Activated CD8-positive, alpha-beta memory T cell treated with anti-CD3 and anti-CD28 coated beads, Interleukin-2, amount 10 ng/mL, durations not matched to agents 7 days and 5 days (primary cell): ENCODE measurements around the gene HDAC9. TPM values are rescaled to one million over a fixed set of nuclear protein-coding genes. Genes with fewer than 3 reads are reported as not detected.

Experiments used
- ATAC-seq: fragments of 150-1000 bp; cut with Tn5 transposase; one replicate; pipeline ENCODE4 v1.10.0; 2021; ENCODE audit warnings: moderate library complexity
- CTCF ChIA-PET: fragments of 350-600 bp; sonication (Branson Sonifier 250); formaldehyde crosslinking; loops from one replicate; lab custom pipeline; 2021; ENCODE audit warnings: antibody characterized with exemption; lab: Charles Lee
- DNase-seq: peaks from one replicate; pipeline ENCODE4 v3.0.0-alpha.2; 2020
- H3K27ac Mint-ChIP-seq: one replicate; pipeline ENCODE4 v1.8.0; 2021; ENCODE audit warnings: mild to moderate bottlenecking, mixed read lengths
- H3K27me3 Mint-ChIP-seq: one replicate; pipeline ENCODE4 v1.8.0; 2021; ENCODE audit warnings: mixed read lengths
- H3K36me3 Mint-ChIP-seq: one replicate; pipeline ENCODE4 v1.8.0; 2021; ENCODE audit warnings: mild to moderate bottlenecking, mixed read lengths
- H3K4me1 Mint-ChIP-seq: one replicate; pipeline ENCODE4 v1.8.0; 2021; ENCODE audit warnings: mixed read lengths
- H3K4me3 Mint-ChIP-seq: one replicate; pipeline ENCODE4 v1.8.0; 2021; ENCODE audit warnings: mild to moderate bottlenecking, moderate library complexity, mixed read lengths
- H3K9me3 Mint-ChIP-seq: one replicate; pipeline ENCODE4 v1.8.0; 2022; ENCODE audit warnings: low read depth, mixed read lengths
- total RNA-seq, 2 experiments: library from RNA; stranded (reverse); gene quantifications; one replicate each; pipeline ENCODE4 v1.2.3, GENCODE V29; 2021

HDAC9 gene
- total RNA-seq, 2 experiments from 2014 or later, result 0.91 to 2.9 TPM

- no peak overlapping the region for H3K27ac Mint-ChIP-seq
- CTCF ChIA-PET, result no interaction called here
Observed at GRCh38 chr7:18905316-18905943, 409.9 kb downstream of the HDAC9 start.

GRCh38 chr7:18906901-18907300 is 411.4 kb downstream of the HDAC9 start:
- Mint-ChIP-seq H3K27ac (no peak overlapping the region), H3K4me3 (no peak overlapping the region), H3K27me3 (no peaks in the 10 kb centered on the region), H3K4me1 (no peaks in the 10 kb centered on the region), H3K9me3 (peaks cover 10% of the 10 kb centered on the region), H3K36me3 (no peaks in the 10 kb centered on the region)
- CTCF ChIA-PET, result no interaction called here
- no peak for ATAC-seq
- no peak for DNase-seq

More at GRCh38 chr7:18905316-18905943, 409.9 kb downstream of the HDAC9 start:
- DNase-seq, result no peak
- Mint-ChIP-seq H3K36me3 (no peaks in the 10 kb centered on the region), H3K4me3 (no peak overlapping the region), H3K27me3 (no peaks in the 10 kb centered on the region), H3K9me3 (peaks cover 8% of the 10 kb centered on the region), H3K4me1 (no peaks in the 10 kb centered on the region)
- no peak for ATAC-seq

GRCh38 chr7:18913106-18913505 is 417.6 kb downstream of the HDAC9 start:
- Mint-ChIP-seq H3K9me3 (peaks cover 14% of the 10 kb centered on the region), H3K27ac (no peak overlapping the region), H3K4me3 (no peak overlapping the region), H3K36me3 (no peaks in the 10 kb centered on the region), H3K27me3 (no peaks in the 10 kb centered on the region), H3K4me1 (no peaks in the 10 kb centered on the region)
- no peak for ATAC-seq
- CTCF ChIA-PET, result no interaction called here
- no peak for DNase-seq

- Mint-ChIP-seq H3K27me3 (no peaks in the 10 kb centered on the region), H3K4me3 (no peak overlapping the region), H3K27ac (no peak overlapping the region), H3K36me3 (no peaks in the 10 kb centered on the region), H3K9me3 (peaks cover 9% of the 10 kb centered on the region), H3K4me1 (no peaks in the 10 kb centered on the region)
- ATAC-seq, result no peak
- CTCF ChIA-PET, result no interaction called here
- DNase-seq, result no peak
Observed at GRCh38 chr7:18916826-18917225, 421.3 kb downstream of the HDAC9 start.

- no peak for ATAC-seq
Observed at GRCh38 chr7:18927134-18927533, 431.6 kb downstream of the HDAC9 start.

GRCh38 chr7:18936265-18936664 is 440.7 kb downstream of the HDAC9 start:
- no peaks in the 10 kb centered on the region for H3K27me3 Mint-ChIP-seq
- peaks cover 2% of the 10 kb centered on the region for H3K9me3 Mint-ChIP-seq
- no peaks in the 10 kb centered on the region for H3K4me1 Mint-ChIP-seq
- no peaks in the 10 kb centered on the region for H3K36me3 Mint-ChIP-seq
- no peak overlapping the region for H3K27ac Mint-ChIP-seq
- H3K4me3 Mint-ChIP-seq, result no peak overlapping the region
- DNase-seq (no peak), ATAC-seq (no peak)
- CTCF ChIA-PET, result no interaction called here

More at GRCh38 chr7:18927134-18927533, 431.6 kb downstream of the HDAC9 start:
- no peaks in the 10 kb centered on the region for H3K36me3 Mint-ChIP-seq
- no peak for DNase-seq
- no peaks in the 10 kb centered on the region for H3K9me3 Mint-ChIP-seq
- H3K27me3 Mint-ChIP-seq, result no peaks in the 10 kb centered on the region
- H3K4me1 Mint-ChIP-seq, result no peaks in the 10 kb centered on the region
- H3K27ac Mint-ChIP-seq, result no peak overlapping the region
- no peak overlapping the region for H3K4me3 Mint-ChIP-seq
- CTCF ChIA-PET, result no interaction called here

GRCh38 chr7:18939771-18940592 is 444.4 kb downstream of the HDAC9 start:
- H3K27me3 Mint-ChIP-seq, result no peaks in the 10 kb centered on the region

GRCh38 chr7:18940593-18941134 is 445.1 kb downstream of the HDAC9 start:
- H3K36me3 Mint-ChIP-seq, result no peaks in the 10 kb centered on the region
- CTCF ChIA-PET, result no interaction called here
- no peak for ATAC-seq
- no peak overlapping the region for H3K27ac Mint-ChIP-seq
- no peaks in the 10 kb centered on the region for H3K27me3 Mint-ChIP-seq
- DNase-seq, result no peak
- H3K4me3 Mint-ChIP-seq, result no peak overlapping the region
- H3K4me1 Mint-ChIP-seq, result no peaks in the 10 kb centered on the region
- H3K9me3 Mint-ChIP-seq, result no peaks in the 10 kb centered on the region

More at GRCh38 chr7:18939771-18940592, 444.4 kb downstream of the HDAC9 start:
- H3K4me1 Mint-ChIP-seq, result no peaks in the 10 kb centered on the region
- H3K9me3 Mint-ChIP-seq, result no peaks in the 10 kb centered on the region
- ATAC-seq, result no peak
- H3K36me3 Mint-ChIP-seq, result no peaks in the 10 kb centered on the region
- H3K27ac Mint-ChIP-seq, result no peak overlapping the region
- CTCF ChIA-PET, result no interaction called here
- no peak overlapping the region for H3K4me3 Mint-ChIP-seq
- no peak for DNase-seq

- Mint-ChIP-seq H3K27me3 (no peaks in the 10 kb centered on the region), H3K27ac (no peak overlapping the region), H3K36me3 (no peaks in the 10 kb centered on the region), H3K9me3 (no peaks in the 10 kb centered on the region), H3K4me3 (no peak overlapping the region), H3K4me1 (no peaks in the 10 kb centered on the region)
- CTCF ChIA-PET, result no interaction called here
- ATAC-seq (no peak), DNase-seq (no peak)
Observed at GRCh38 chr7:18941207-18941606, 445.7 kb downstream of the HDAC9 start.

GRCh38 chr7:18948521-18948920 is 453.0 kb downstream of the HDAC9 start:
- H3K36me3 Mint-ChIP-seq, result no peaks in the 10 kb centered on the region
- CTCF ChIA-PET, result no interaction called here
- no peaks in the 10 kb centered on the region for H3K4me1 Mint-ChIP-seq
- H3K4me3 Mint-ChIP-seq, result no peak overlapping the region
- no peaks in the 10 kb centered on the region for H3K27me3 Mint-ChIP-seq
- peaks cover 3% of the 10 kb centered on the region for H3K9me3 Mint-ChIP-seq
- DNase-seq, result no peak
- no peak overlapping the region for H3K27ac Mint-ChIP-seq
- ATAC-seq, result no peak

- ATAC-seq (no peak), DNase-seq (no peak)
- no peaks in the 10 kb centered on the region for H3K36me3 Mint-ChIP-seq
- peaks cover 7% of the 10 kb centered on the region for H3K9me3 Mint-ChIP-seq
- no peak overlapping the region for H3K27ac Mint-ChIP-seq
- H3K4me1 Mint-ChIP-seq, result no peaks in the 10 kb centered on the region
- H3K27me3 Mint-ChIP-seq, result no peaks in the 10 kb centered on the region
- CTCF ChIA-PET, result no interaction called here
- H3K4me3 Mint-ChIP-seq, result no peak overlapping the region
Observed at GRCh38 chr7:18952846-18953245, 457.3 kb downstream of the HDAC9 start.

- no peak for DNase-seq
- Mint-ChIP-seq H3K27me3 (no peaks in the 10 kb centered on the region), H3K36me3 (no peaks in the 10 kb centered on the region), H3K4me1 (no peaks in the 10 kb centered on the region), H3K9me3 (peaks cover 6% of the 10 kb centered on the region), H3K27ac (no peak overlapping the region), H3K4me3 (no peak overlapping the region)
- CTCF ChIA-PET, result no interaction called here
- no peak for ATAC-seq
Observed at GRCh38 chr7:18958627-18959026, 463.1 kb downstream of the HDAC9 start.

GRCh38 chr7:18960725-18961124 is 465.2 kb downstream of the HDAC9 start:
- Mint-ChIP-seq H3K36me3 (no peaks in the 10 kb centered on the region), H3K27me3 (no peaks in the 10 kb centered on the region), H3K4me3 (no peak overlapping the region), H3K27ac (no peak overlapping the region), H3K4me1 (no peaks in the 10 kb centered on the region), H3K9me3 (peaks cover 4% of the 10 kb centered on the region)
- no peak for ATAC-seq
- no peak for DNase-seq
- CTCF ChIA-PET, result no interaction called here

GRCh38 chr7:18962031-18962430 is 466.5 kb downstream of the HDAC9 start:
- CTCF ChIA-PET, result no interaction called here
- Mint-ChIP-seq H3K27me3 (no peaks in the 10 kb centered on the region), H3K4me3 (no peak overlapping the region), H3K27ac (no peak overlapping the region), H3K4me1 (no peaks in the 10 kb centered on the region), H3K36me3 (no peaks in the 10 kb centered on the region), H3K9me3 (peaks cover 6% of the 10 kb centered on the region)
- no peak for ATAC-seq
- no peak for DNase-seq
